Measurements from ENCODE around the gene RAB6B. TPM values are rescaled to one million over a fixed set of nuclear protein-coding genes. Genes with fewer than 3 reads are reported as not detected.

RAB6B gene
- total RNA-seq, 1 experiment from 2014 or later: 18.0 TPM

DNA sequence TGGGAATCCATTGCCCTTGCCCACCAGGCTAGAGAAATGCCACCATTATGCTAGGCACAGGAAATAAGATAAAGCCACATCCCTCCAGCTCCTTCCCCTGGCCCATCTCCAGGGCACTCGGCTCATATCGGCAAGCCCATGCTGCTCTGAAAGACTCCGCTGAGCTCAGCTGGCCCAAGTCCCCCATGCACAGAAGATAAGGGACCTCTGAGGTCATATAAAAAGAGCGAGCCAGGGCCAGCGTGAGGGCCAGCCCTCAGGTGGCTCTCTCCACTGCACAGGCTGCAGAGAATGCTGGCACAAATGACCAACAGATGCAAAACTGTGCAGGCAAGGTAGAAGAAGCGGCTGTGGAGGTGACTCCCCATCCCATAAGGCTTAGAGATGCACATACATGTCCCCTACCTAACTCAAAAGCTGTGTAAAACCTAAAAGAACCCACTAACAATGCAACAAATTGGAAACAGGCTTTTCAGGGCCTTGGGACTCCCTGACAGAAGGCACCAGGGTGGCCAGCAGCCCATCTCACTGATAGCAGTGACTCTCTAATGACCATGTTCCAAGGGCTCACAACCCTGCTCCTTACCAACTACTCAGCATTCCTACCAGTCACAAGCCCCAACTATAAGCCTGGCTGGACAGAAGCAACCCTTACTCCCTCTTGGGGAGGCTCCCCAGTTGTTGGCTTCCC, 3.0 kb downstream of the RAB6B start:
- Mint-ChIP-seq H3K36me3 (no peaks in the 10 kb centered on the region), H3K27ac (no peak overlapping the region), H3K4me1 (peaks cover 20% of the 10 kb centered on the region), H3K9me3 (no peaks in the 10 kb centered on the region), H3K27me3 (ENCODE audit: low read depth) (peaks cover 43% of the 10 kb centered on the region), H3K4me3 (no peak overlapping the region)
- ATAC-seq (no peak), DNase-seq (ENCODE audit: low spot score) (no peak)
- CTCF ChIA-PET: interaction anchor here (1.2 kb wide), 1 partner anchor 60 kb away, joined by 3 read pairs; no protein-coding TSS in a partner anchor
- POLR2A ChIA-PET: interaction anchor here (0.9 kb wide), 1 partner anchor 482 kb away, joined by 3 read pairs; no protein-coding TSS in a partner anchor
- TF ChIP-seq ZMAT4 (CRISPR knock-in tag; IDR thresholded peaks at IDR 0.05) (no peak), ZNF281 (CRISPR knock-in tag; IDR thresholded peaks at IDR 0.05) (no peak), MXD4 (CRISPR knock-in tag; IDR thresholded peaks at IDR 0.05; ENCODE audit: borderline replicate concordance) (no peak), TCF7 (CRISPR knock-in tag; IDR thresholded peaks at IDR 0.05; ENCODE audit: low read depth) (no peak), NR1H2 (CRISPR knock-in tag; IDR thresholded peaks at IDR 0.05) (no peak), ZNF416 (CRISPR knock-in tag; IDR thresholded peaks at IDR 0.05) (no peak), ZNF219 (CRISPR knock-in tag; IDR thresholded peaks at IDR 0.05; ENCODE audit: borderline replicate concordance) (no peak), CDX4 (CRISPR knock-in tag; IDR thresholded peaks at IDR 0.05; ENCODE audit: borderline replicate concordance) (no peak), NFE2L1 (CRISPR knock-in tag; IDR thresholded peaks at IDR 0.05) (no peak), RELA (CRISPR knock-in tag; IDR thresholded peaks at IDR 0.05; ENCODE audit: borderline replicate concordance) (no peak), RORB (CRISPR knock-in tag; IDR thresholded peaks at IDR 0.05) (no peak), ESRRA (CRISPR knock-in tag; IDR thresholded peaks at IDR 0.05; ENCODE audit: borderline replicate concordance) (no peak), ZNF232 (CRISPR knock-in tag; IDR thresholded peaks at IDR 0.05) (no peak), NFYB (CRISPR knock-in tag; conservative IDR thresholded peaks at IDR 0.05; ENCODE audit: low read depth) (no peak), FOXJ3 (CRISPR knock-in tag; IDR thresholded peaks at IDR 0.05; ENCODE audit: borderline replicate concordance) (no peak), ZNF423 (CRISPR knock-in tag; IDR thresholded peaks at IDR 0.05) (no peak), AR (CRISPR knock-in tag; IDR thresholded peaks at IDR 0.05) (no peak)
- TF ChIP-seq, protein P1, sequence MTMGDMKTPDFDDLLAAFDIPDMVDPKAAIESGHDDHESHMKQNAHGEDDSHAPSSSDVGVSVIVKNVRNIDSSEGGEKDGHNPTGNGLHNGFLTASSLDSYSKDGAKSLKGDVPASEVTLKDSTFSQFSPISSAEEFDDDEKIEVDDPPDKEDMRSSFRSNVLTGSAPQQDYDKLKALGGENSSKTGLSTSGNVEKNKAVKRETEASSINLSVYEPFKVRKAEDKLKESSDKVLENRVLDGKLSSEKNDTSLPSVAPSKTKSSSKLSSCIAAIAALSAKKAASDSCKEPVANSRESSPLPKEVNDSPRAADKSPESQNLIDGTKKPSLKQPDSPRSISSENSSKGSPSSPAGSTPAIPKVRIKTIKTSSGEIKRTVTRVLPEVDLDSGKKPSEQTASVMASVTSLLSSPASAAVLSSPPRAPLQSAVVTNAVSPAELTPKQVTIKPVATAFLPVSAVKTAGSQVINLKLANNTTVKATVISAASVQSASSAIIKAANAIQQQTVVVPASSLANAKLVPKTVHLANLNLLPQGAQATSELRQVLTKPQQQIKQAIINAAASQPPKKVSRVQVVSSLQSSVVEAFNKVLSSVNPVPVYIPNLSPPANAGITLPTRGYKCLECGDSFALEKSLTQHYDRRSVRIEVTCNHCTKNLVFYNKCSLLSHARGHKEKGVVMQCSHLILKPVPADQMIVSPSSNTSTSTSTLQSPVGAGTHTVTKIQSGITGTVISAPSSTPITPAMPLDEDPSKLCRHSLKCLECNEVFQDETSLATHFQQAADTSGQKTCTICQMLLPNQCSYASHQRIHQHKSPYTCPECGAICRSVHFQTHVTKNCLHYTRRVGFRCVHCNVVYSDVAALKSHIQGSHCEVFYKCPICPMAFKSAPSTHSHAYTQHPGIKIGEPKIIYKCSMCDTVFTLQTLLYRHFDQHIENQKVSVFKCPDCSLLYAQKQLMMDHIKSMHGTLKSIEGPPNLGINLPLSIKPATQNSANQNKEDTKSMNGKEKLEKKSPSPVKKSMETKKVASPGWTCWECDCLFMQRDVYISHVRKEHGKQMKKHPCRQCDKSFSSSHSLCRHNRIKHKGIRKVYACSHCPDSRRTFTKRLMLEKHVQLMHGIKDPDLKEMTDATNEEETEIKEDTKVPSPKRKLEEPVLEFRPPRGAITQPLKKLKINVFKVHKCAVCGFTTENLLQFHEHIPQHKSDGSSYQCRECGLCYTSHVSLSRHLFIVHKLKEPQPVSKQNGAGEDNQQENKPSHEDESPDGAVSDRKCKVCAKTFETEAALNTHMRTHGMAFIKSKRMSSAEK (CRISPR knock-in tag; IDR thresholded peaks at IDR 0.05; ENCODE audit: borderline replicate concordance): no peak
- TF ChIP-seq, protein P2, sequence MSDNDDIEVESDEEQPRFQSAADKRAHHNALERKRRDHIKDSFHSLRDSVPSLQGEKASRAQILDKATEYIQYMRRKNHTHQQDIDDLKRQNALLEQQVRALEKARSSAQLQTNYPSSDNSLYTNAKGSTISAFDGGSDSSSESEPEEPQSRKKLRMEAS (CRISPR knock-in tag; IDR thresholded peaks at IDR 0.05): no peak
- TF ChIP-seq, protein P3, sequence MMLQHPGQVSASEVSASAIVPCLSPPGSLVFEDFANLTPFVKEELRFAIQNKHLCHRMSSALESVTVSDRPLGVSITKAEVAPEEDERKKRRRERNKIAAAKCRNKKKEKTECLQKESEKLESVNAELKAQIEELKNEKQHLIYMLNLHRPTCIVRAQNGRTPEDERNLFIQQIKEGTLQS (CRISPR knock-in tag; conservative IDR thresholded peaks at IDR 0.05): no peak
